Neuronal stem cell (in vitro differentiated cells): ENCODE measurements around the gene KRT84. TPM values are rescaled to one million over a fixed set of nuclear protein-coding genes. Genes with fewer than 3 reads are reported as not detected.

Experiments
- DNase-seq: peaks from one replicate; pipeline ENCODE4 v3.0.0-alpha.2; 2013; ENCODE audit warnings: low spot score
- H2AFZ ChIP-seq: one replicate; pipeline ENCODE4 v1.6.1; 2013; ENCODE audit warnings: mild to moderate bottlenecking, low read length, inconsistent platforms
- H2AK5ac ChIP-seq: 2 replicates; pipeline ENCODE4 v1.6.1; 2013; ENCODE audit warnings: low read depth, mild to moderate bottlenecking, inconsistent platforms, low read length, moderate library complexity, mixed read lengths
- H2BK120ac ChIP-seq: 2 replicates; pipeline ENCODE4 v1.6.1; 2013; ENCODE audit warnings: low read depth, mild to moderate bottlenecking, inconsistent platforms, low read length, moderate library complexity, mixed read lengths
- H2BK12ac ChIP-seq: one replicate; pipeline ENCODE4 v1.6.1; 2013; ENCODE audit warnings: low read length, inconsistent platforms
- H2BK15ac ChIP-seq: 2 replicates; pipeline ENCODE4 v1.6.1; 2013; ENCODE audit warnings: mild to moderate bottlenecking, low read length, inconsistent platforms, mixed read lengths
- H2BK5ac ChIP-seq: one replicate; pipeline ENCODE4 v1.6.1; 2013; ENCODE audit warnings: inconsistent platforms, mild to moderate bottlenecking, low read length, moderate library complexity
- H3K14ac ChIP-seq: one replicate; pipeline ENCODE4 v1.6.1; 2013; ENCODE audit warnings: low read length, inconsistent platforms
- H3K18ac ChIP-seq: 2 replicates; pipeline ENCODE4 v1.6.1; 2013; ENCODE audit warnings: low read length, inconsistent platforms
- H3K23ac ChIP-seq: 2 replicates; pipeline ENCODE4 v1.6.1; 2013; ENCODE audit warnings: low read depth, mild to moderate bottlenecking, mixed read lengths, low read length, inconsistent platforms; ENCODE audit not compliant: poor library complexity
- H3K27ac ChIP-seq: replicated peaks from 3 replicates; pipeline ENCODE4 v1.5.1; 2013; ENCODE audit warnings: low read length, inconsistent platforms
- H3K27me3 ChIP-seq, 3 experiments: 2 replicates each; pipeline ENCODE4 v1.6.1; 2013; ENCODE audit warnings: low read length in 3 of 3, mild to moderate bottlenecking in 2 of 3, inconsistent platforms in 1 of 3, low read depth in 1 of 3, mixed read lengths in 1 of 3, moderate library complexity in 1 of 3; ENCODE audit not compliant: control insufficient read depth in 3 of 3, insufficient read depth in 3 of 3
- H3K36me3 ChIP-seq, 2 donors: replicated peaks in 1 of 2; 2 replicates each; pipeline ENCODE4 v1.6.1; 2013; ENCODE audit warnings: low read length in 2 of 2; ENCODE audit not compliant: control insufficient read depth in 2 of 2, insufficient read depth in 2 of 2
- H3K4ac ChIP-seq: 2 replicates; pipeline ENCODE4 v1.6.1; 2013; ENCODE audit warnings: inconsistent platforms, mild to moderate bottlenecking, low read length, moderate library complexity
- H3K4me1 ChIP-seq, 2 donors: 1 replicate in 1 of 2; 2 replicates in 1 of 2; pipeline ENCODE4 v1.6.1; 2013; ENCODE audit warnings: low read length in 2 of 2, low read depth in 1 of 2; ENCODE audit not compliant: control insufficient read depth in 2 of 2, insufficient read depth in 1 of 2
- H3K4me2 ChIP-seq: one replicate; pipeline ENCODE4 v1.6.1; 2013; ENCODE audit warnings: mild to moderate bottlenecking, low read length, inconsistent platforms; ENCODE audit not compliant: insufficient read depth, poor library complexity, severe bottlenecking
- H3K4me3 ChIP-seq, 2 donors: 2 replicates each; pipeline ENCODE4 v1.5.1; 2013; ENCODE audit warnings: low read length in 2 of 2, mild to moderate bottlenecking in 2 of 2, inconsistent platforms in 1 of 2, moderate library complexity in 1 of 2
- H3K79me1 ChIP-seq: one replicate; pipeline ENCODE4 v1.6.1; 2013; ENCODE audit warnings: low read depth, mild to moderate bottlenecking, inconsistent platforms, low read length, moderate library complexity
- H3K9ac ChIP-seq: one replicate; pipeline ENCODE4 v1.6.1; 2013; ENCODE audit warnings: mild to moderate bottlenecking, low read depth, low read length, inconsistent platforms; ENCODE audit not compliant: poor library complexity
- H3K9me3 ChIP-seq, 2 donors: replicated peaks in 1 of 2; 2 replicates each; pipeline versions ENCODE3 to v1.6.1; 2013; ENCODE audit warnings: low read length in 2 of 2, mild to moderate bottlenecking in 2 of 2, inconsistent platforms in 1 of 2, low read depth in 1 of 2, mixed read lengths in 1 of 2, moderate library complexity in 1 of 2; ENCODE audit not compliant: control insufficient read depth in 2 of 2, insufficient read depth in 1 of 2
- H4K8ac ChIP-seq: one replicate; pipeline ENCODE4 v1.6.1; 2013; ENCODE audit warnings: low read depth, mild to moderate bottlenecking, inconsistent platforms, low read length, moderate library complexity
- H4K91ac ChIP-seq: one replicate; pipeline ENCODE4 v1.6.1; 2013; ENCODE audit warnings: low read length, low read depth, mild to moderate bottlenecking, inconsistent platforms; ENCODE audit not compliant: poor library complexity
- WGBS, 2 donors: extraction: QIAGEN DNeasy Blood & Tissue Kit; methylation state at CpG; one replicate each; pipeline ENCODE4 v1.1.7; 2013; ENCODE audit warnings: missing lambda C conversion rate in 2 of 2, mixed read lengths in 1 of 2; ENCODE audit not compliant: insufficient read length in 2 of 2, insufficient replicate concordance in 1 of 2; ENCODE audit errors: extremely low coverage in 2 of 2; 5-methylcytosine and 5-hydroxymethylcytosine counted together
- polyA plus RNA-seq, 2 experiments: library from polyadenylated mRNA; stranded (reverse); fragments of 200-250 nt; gene quantifications; one replicate each; pipeline ENCODE4 v1.2.3, GENCODE V29; 2013

The KRT84 gene
- not detected for polyA plus RNA-seq (2013, experiment 1 of 2)
- not detected for polyA plus RNA-seq (2013, experiment 2 of 2)

GRCh38 chr12:52385226-52385702 is at the start of gene KRT84:
Gene KRT84 (minus strand): TSS chr12:52385652. CDS start chr12:52385585, 67 bp downstream.
- no peak within 1 kb of the TSS for H3K9ac ChIP-seq
- H3K79me1 ChIP-seq: no peaks in the 10 kb centered on the region
- no peak within 1 kb of the TSS for H3K4me2 ChIP-seq
- no peak within 1 kb of the TSS for H3K4ac ChIP-seq
- H2AFZ ChIP-seq: no peak within 1 kb of the TSS
- H3K9me3 ChIP-seq: no peaks in the 10 kb centered on the region
- no peak within 1 kb of the TSS for H2AK5ac ChIP-seq
- H4K91ac ChIP-seq: no peak within 1 kb of the TSS
- H2BK15ac ChIP-seq: no peak within 1 kb of the TSS
- no peak within 1 kb of the TSS for H3K27ac ChIP-seq
- no peak within 1 kb of the TSS for H3K4me3 ChIP-seq
- DNase-seq: no peak
- H2BK5ac ChIP-seq: no peak within 1 kb of the TSS
- peaks cover 0 to 5% (median 0%) of the 10 kb centered on the region in 3 experiments for H3K27me3 ChIP-seq
- H4K8ac ChIP-seq: no peak within 1 kb of the TSS
- WGBS, 2 donors: no CpG with 5 or more reads among the region's 11 CpGs
- no peak within 1 kb of the TSS for H3K14ac ChIP-seq
- H3K36me3 ChIP-seq: no peaks in the 10 kb centered on the region
- no peak within 1 kb of the TSS for H2BK12ac ChIP-seq
- no peak within 1 kb of the TSS for H3K18ac ChIP-seq
- no peak within 1 kb of the TSS for H3K23ac ChIP-seq
- H2BK120ac ChIP-seq: no peak within 1 kb of the TSS
- peaks cover 0 to 4% of the 10 kb centered on the region in 2 donors for H3K4me1 ChIP-seq

DNA sequence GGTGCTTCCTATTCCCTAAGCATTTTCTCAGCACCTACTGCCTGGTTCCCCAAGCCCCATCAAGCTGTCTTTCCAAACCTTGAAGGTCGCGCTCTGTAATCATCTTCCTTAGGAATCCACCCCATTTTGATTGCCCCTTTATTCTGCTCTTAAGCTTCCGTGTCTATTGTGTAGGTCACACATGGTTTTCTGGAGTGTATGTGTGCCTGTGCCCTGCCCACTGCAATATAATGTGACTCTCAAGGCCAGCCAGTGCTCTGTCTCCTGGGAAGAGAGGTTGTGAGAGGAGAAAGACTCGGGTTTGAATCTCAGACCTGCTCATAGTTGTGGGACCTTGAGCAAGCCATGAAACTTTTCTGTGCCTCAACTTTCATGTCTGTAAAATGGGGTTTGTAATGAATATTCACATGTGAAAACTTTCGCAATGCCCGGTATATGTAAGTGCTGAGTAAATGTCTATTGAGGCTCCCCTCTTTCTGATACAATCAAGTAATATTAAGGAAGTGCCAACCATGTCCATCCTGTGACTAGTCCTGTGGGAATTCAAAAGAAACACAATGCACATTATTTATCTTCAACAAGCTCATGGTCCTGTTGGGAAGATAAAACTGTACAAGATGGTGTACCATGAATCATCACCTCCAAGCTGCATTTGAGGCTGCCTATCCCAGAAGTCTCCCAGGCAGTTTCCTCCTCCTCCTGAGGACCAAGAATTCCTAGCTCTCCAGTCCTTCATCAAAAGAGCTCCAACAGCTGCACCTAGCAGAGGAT is 49.5 kb upstream of the KRT84 start:
- no CpG with 5 or more reads among the region's 6 CpGs for WGBS, 2 donors
- Histone ChIP-seq H3K4ac (no peak overlapping the region), H3K4me3 (no peak overlapping the region), H3K79me1 (no peaks in the 10 kb centered on the region), H2BK5ac (no peak overlapping the region), H3K23ac (no peak overlapping the region), H2BK12ac (no peak overlapping the region), H3K27me3 (no peaks in the 10 kb centered on the region), H2AK5ac (no peak overlapping the region), H2AFZ (no peak overlapping the region), H4K8ac (no peak overlapping the region), H3K18ac (no peak overlapping the region), H3K4me1 (peaks cover 0 to 2% of the 10 kb centered on the region in 2 donors), H3K9me3 (no peaks in the 10 kb centered on the region), H3K14ac (no peak overlapping the region), H3K4me2 (no peak overlapping the region), H2BK120ac (no peak overlapping the region), H4K91ac (no peak overlapping the region), H3K36me3 (no peaks in the 10 kb centered on the region), H3K27ac (no peak overlapping the region), H2BK15ac (no peak overlapping the region), H3K9ac (no peak overlapping the region)
- no peak for DNase-seq

DNA sequence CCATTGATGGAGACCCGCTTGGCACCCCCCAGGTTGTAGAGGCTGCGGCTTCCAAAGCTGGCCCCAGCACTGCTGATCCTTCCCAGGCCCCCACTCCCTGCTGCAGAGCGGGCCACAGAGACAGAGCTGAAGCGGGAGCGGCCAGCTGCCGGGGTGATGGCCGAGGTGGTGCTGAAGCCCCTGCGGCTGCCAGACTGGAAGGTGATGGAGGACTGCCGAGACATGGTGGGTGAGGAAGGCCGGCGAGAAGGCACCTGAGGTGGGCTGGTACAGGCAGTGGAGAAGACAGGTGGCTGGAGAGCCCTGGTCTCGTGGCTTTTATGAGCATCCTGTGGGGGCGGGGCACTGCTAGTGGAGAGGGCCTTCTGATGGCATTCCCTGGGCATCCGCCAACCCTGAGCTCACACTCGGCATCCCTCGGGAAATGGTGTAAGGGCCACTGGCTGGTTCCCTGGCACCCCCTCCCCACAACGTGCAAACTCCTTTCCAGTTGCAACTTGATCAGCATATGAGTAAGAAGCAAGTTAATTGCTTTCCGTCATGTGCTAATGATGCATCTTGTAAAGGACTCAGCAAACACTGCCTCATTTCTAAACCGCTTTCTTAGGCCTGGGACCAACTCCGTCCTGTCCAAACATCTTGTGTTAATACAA is 48.8 kb upstream of the KRT84 start, which contains the start of gene KRT75:
Gene KRT75, minus strand, starts transcription at position 291 of the 653 bp plus-strand sequence. Its CDS starts 67 bp downstream, at position 224.
- no peak within 1 kb of the TSS for H3K4ac ChIP-seq
- H3K27ac ChIP-seq: no peak within 1 kb of the TSS
- H3K4me2 ChIP-seq: no peak within 1 kb of the TSS
- peak within 1 kb of the TSS; percentile 42 for H2BK12ac ChIP-seq
- peaks cover 0 to 2% of the 10 kb centered on the region in 2 donors for H3K4me1 ChIP-seq
- no peak within 1 kb of the TSS for H2BK120ac ChIP-seq
- H2AK5ac ChIP-seq: peak within 1 kb of the TSS; percentile 62
- no peak within 1 kb of the TSS for H2BK15ac ChIP-seq
- H3K36me3 ChIP-seq: no peaks in the 10 kb centered on the region
- no peaks in the 10 kb centered on the region for H3K9me3 ChIP-seq
- H3K27me3 ChIP-seq: no peaks in the 10 kb centered on the region
- no peak within 1 kb of the TSS for H4K91ac ChIP-seq
- DNase-seq: no peak
- WGBS, 2 donors: no CpG with 5 or more reads among the region's 20 CpGs
- H3K9ac ChIP-seq: no peak within 1 kb of the TSS
- no peak within 1 kb of the TSS for H4K8ac ChIP-seq
- H3K79me1 ChIP-seq: no peaks in the 10 kb centered on the region
- H3K14ac ChIP-seq: peak within 1 kb of the TSS; percentile 50
- H3K18ac ChIP-seq: peak within 1 kb of the TSS; percentile 22
- no peak within 1 kb of the TSS for H2AFZ ChIP-seq
- H2BK5ac ChIP-seq: no peak within 1 kb of the TSS
- H3K23ac ChIP-seq: no peak within 1 kb of the TSS
- no peak within 1 kb of the TSS for H3K4me3 ChIP-seq

GRCh38 chr12:52433501-52434080 is 48.1 kb upstream of the KRT84 start:
- Histone ChIP-seq H3K14ac (peak overlapping the region; percentile 3), H4K8ac (no peak overlapping the region), H2BK15ac (no peak overlapping the region), H3K4ac (no peak overlapping the region), H3K18ac (peak overlapping the region; percentile 22), H3K79me1 (no peaks in the 10 kb centered on the region), H3K27me3 (no peaks in the 10 kb centered on the region), H3K9ac (no peak overlapping the region), H3K4me2 (no peak overlapping the region), H2AFZ (no peak overlapping the region), H3K27ac (no peak overlapping the region), H2AK5ac (peak overlapping the region; percentile 62), H3K9me3 (no peaks in the 10 kb centered on the region), H3K36me3 (no peaks in the 10 kb centered on the region), H3K23ac (no peak overlapping the region), H4K91ac (no peak overlapping the region), H2BK120ac (no peak overlapping the region), H3K4me1 (peaks cover 0 to 2% of the 10 kb centered on the region in 2 donors), H3K4me3 (no peak overlapping the region), H2BK12ac (no peak overlapping the region), H2BK5ac (no peak overlapping the region)
- WGBS, 2 donors: no CpG with 5 or more reads among the region's 12 CpGs
- no peak for DNase-seq
